ENCODE results near the gene PRKAB2.

DNA sequence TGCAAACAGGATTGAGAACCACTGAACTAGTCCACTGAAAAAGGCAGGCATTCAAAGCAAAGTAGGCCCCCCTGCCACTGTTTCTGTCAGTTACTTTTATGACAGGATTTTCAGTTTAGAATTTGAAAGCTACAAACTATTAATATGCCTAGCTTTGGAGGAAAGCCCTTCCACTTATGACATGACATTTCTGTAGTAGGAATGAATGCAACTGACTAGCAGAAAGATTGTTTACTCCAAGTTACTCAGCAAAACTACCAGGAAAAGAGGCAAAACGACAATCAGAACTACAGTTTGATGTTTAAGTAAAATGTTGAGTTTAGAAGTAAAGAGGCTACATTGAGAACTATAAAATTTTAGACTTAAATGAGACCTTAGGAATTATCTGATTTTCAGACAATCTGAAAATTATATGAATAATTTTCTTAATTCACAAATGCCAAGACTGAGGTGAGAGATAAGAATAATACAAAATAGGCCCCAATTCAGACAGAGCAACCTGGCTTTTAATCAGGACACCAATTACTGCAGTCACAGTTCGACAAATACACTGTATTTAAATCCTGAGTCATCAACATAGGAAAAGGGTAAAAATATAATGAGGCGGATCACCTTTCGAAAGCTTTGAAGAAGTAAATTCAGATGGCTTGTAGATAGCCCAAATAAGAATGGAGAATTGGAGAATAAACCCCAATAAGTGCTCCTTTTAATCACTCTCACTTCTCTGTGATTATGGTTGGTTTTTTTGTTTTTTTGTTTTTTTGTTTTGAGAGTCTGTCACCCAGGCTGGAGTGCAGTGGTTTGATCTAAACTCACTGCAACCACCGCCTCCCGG is 2.2 kb downstream of the PRKAB2 start:
- TF ChIP-seq POLR2A (IDR thresholded peaks at IDR 0.05; ENCODE audit: low read depth) (no peak), EP300 (IDR thresholded peaks at IDR 0.05) (no peak), POLR2AphosphoS5 (IDR thresholded peaks at IDR 0.05) (no peak)
- TF ChIP-seq, protein P1, sequence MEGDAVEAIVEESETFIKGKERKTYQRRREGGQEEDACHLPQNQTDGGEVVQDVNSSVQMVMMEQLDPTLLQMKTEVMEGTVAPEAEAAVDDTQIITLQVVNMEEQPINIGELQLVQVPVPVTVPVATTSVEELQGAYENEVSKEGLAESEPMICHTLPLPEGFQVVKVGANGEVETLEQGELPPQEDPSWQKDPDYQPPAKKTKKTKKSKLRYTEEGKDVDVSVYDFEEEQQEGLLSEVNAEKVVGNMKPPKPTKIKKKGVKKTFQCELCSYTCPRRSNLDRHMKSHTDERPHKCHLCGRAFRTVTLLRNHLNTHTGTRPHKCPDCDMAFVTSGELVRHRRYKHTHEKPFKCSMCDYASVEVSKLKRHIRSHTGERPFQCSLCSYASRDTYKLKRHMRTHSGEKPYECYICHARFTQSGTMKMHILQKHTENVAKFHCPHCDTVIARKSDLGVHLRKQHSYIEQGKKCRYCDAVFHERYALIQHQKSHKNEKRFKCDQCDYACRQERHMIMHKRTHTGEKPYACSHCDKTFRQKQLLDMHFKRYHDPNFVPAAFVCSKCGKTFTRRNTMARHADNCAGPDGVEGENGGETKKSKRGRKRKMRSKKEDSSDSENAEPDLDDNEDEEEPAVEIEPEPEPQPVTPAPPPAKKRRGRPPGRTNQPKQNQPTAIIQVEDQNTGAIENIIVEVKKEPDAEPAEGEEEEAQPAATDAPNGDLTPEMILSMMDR (IDR thresholded peaks at IDR 0.05): no peak
